GM19099 (cell line): ENCODE data around the gene FIG4.

Source experiments
- POLR2A ChIP-seq: IDR thresholded peaks from 3 replicates; pipeline ENCODE4 v1.6.1; 2011; ENCODE audit warnings: low read depth; ENCODE audit not compliant: insufficient read length; ENCODE audit errors: extremely low read depth

FIG4 gene

DNA sequence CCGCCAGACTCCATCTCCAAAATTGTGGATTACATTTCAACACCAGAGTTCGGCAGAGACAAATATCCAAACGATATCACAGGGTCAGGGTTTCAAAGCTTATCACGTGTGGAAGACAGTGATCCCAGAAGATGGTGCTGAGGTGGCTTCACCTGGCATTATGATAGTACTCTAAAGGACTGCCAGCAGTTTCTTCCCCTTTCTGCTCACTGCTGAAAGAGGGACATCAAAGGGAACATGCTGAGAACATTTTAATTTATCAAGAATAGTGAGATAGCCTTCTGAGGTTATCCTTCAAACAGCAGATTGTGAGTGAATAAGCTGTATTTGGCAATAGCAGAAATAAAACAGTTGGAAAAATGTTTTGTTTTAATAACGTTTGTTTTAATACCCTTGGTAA, 79.7 kb downstream of the FIG4 start:
- no peak for TF ChIP-seq POLR2A

DNA sequence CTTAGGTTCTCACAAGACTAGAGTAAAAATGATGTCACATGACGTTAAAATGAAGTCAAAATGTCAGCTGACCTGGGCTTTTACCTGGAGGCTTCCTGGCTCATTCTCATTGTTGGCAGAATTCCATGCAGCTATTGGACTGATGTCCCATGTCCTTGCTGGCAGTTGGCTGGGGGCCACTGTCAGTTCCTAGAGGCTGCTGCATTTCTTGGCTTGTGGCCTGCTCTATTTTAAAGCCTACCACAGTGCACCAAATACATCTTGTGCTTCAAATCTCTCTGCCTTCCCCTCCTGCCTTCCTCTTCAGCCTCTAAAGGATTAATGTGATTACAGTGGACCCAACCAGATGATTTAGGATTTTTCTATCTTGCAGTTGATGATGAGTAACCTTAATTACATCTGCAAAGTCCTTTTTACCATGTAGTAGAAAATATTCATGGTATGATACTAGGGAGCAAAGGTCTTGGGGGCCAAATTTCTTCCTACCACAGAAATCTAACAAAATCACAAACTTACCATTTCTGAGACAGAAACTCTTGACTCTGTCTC, 81.9 kb downstream of the FIG4 start:
- no peak for TF ChIP-seq POLR2A

DNA sequence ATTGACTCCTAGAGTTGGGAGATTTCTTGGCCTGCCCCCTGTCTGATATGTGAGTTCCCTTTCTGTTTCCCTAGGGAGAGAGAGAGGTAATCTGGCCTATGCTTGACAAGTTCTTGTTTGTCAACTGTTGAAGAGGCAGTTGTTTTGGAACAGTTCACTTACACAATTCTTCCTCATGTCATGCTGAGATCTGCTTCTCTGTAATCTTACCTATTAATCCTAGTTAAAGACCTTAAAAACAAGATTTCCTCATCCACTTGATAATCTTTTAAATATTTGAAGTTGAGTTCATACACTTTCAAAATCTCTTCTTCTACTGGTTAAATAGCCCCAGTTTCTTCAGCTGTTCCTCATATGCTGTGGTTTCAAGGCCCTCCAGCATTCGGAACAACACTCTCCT, 89.9 kb downstream of the FIG4 start:
- TF ChIP-seq POLR2A, result no peak

DNA sequence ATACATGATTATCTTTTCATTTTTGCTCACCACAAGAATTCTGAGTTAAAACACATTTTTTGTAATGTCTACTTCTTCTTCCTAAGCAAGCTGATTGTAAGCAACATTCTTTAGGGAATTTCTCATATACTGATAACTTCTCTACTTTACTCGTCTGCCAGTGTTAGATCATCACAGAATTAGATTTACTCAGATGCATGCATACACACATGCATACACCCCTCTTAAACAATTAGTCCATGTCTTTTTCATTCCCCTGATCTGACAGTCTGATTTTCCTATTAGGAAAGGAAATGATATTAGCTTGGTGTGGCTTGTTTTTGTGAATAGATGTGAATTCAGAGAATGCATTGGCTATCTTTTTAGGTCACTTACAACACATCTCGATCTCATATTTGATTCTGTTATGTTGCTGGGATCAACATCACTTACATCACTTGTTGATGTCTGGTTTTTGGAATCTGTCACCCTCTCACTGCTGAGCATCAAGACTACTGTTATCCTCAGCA, 91.4 kb downstream of the FIG4 start:
- TF ChIP-seq POLR2A, result no peak

DNA sequence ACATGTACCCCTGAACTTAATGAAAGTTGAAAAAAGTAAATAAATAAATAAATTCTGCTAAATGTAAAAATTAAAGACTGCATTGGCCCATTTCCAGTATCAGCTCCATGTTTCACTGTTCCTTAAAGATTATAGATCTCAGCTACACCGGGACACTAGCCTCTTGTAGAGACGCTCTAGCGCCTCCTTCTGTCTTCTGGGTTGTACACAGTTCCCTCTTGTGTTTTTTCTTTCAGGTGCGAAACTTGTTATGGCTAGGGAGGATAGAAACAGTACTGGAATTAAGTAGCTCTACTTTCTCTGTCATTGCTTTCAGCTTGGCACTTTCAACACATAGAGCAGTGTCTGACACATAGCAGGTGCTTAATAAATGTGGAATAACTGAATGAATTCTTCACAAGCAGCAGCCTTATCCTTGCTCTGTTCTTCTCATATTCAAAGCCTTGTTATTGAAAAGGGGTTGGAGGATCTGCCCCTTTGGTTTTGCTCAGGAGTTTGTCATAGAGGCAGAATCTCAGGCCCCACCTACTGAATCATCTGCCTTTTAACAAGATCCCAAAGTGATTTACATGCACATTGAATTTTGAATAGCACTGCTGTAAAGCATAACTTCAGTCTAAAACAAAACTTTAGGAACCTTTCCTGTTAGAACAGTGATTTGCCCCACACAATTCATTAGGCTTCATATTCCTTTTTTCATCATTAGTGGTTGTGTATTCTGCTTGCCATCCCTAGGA, 92.3 kb downstream of the FIG4 start:
- TF ChIP-seq POLR2A, result no peak

DNA sequence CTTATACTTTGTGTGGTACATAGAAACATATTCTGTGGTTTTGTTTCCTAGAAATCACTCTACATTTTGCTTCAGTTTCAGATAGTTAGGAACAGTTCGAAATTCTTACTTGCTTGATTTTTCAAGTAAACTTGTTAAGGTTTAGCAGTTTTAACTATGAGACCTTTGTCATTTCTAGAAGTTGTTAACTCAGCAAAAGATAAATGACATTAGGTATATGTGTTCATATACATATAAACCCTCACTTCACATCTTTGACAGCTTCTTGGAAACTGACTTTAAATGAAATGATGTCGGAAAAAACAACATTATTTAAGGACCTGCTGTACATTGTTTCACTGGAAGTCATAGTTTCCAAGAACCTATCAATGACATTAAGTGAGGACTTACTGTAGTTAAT, 96.2 kb downstream of the FIG4 start:
- TF ChIP-seq POLR2A, result no peak

DNA sequence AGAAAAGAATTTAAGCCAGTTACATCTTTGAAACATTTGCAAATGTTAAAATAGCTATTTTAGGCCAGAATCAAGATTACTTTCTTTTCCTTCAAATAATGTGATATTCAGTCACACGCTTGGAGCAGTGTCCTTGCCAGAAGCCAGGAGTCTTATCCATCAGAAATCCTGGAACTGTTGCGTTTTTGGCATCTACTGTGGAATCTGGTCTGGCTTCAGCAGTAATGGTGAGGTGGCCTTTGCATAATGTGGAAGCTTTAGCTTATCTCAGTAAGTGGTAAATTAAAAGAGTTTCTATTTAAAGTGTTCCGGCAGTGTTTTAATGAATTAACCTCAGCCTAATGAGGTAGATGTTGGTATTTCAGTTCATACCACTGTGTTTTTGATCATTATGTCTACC, 97.6 kb downstream of the FIG4 start:
- TF ChIP-seq POLR2A, result no peak

DNA sequence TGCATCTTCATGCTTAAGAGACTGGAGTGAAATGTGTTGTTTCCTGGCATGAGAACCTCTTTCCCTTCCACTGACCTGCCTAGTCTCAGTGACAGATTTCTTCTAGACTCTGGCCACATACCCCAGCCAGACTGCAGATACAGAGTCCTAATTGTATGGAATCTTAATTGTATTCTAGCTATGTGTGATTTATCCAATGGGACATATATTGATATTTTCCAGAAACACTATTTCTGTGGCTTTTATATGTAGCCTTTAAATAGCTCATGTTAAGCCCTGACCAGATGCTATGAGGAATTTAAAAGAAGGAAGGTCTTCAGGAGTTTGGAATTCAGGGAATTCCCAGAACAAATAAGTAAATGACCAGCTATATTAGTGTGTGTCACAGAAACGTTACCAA, 99.0 kb downstream of the FIG4 start:
- no peak for TF ChIP-seq POLR2A

- no peak for TF ChIP-seq POLR2A
Measured at GRCh38 chr6:109791301-109791700, 100.2 kb downstream of the FIG4 start.

DNA sequence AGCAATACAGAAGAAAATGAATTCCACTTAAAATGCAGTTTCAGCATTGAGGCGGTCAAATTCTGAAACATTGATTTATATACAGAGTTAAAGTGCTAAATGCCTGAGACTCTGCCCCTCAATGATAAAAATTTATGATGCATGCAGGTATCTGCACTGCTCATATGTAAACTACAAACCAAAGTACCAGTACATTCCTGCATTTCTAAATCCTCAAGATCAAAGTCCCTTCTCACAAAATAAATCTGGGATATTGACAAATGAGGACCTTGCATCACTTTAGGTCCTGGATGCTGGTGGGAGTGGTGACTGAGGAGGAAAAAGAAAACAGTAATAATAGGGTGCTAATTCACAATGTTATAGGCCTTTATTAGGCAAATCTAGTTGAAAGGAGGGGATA, 101.9 kb downstream of the FIG4 start:
- TF ChIP-seq POLR2A, result no peak

- no peak for TF ChIP-seq POLR2A
Measured at GRCh38 chr6:109793792-109794191, 102.7 kb downstream of the FIG4 start.

DNA sequence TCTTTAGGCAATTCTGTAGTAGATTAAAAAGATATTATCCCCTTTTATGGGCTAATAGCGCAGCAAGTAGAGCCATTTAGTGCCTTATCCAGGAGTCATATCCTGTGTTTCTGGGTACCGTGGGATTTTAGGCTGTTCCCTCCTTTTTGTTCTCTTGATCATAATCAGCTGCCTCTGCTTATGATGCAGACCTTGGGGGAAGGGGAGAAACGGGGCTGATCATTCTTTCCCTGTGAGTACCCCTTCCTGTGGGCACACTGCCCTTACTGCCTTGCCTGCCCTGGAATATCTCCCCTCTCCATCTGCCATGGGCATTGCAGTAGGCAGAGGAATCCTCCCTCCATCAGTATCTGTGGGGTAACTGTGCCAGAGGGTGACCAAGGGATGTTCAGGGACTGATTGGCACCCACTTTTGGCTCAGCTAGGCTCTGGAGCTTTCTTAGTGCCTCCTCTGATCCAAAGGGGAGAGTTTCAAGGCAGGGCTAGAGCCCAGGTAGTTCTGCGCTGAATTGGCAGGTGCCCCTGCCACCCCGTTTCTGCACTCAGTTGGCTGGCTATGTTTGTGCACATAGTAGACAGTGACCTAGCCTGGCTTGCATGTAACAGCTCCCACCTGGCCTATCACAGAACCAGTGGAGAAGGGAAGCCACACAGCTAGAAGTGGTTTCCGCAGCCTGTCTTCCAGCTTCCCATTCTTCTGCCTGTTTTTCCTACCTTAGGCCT, 103.3 kb downstream of the FIG4 start:
- TF ChIP-seq POLR2A, result no peak

GRCh38 chr6:109795994-109796555, 105.0 kb downstream of the FIG4 start:
- TF ChIP-seq POLR2A, result no peak

- no peak for TF ChIP-seq POLR2A
Measured at GRCh38 chr6:109799129-109799528, 108.0 kb downstream of the FIG4 start.

- no peak for TF ChIP-seq POLR2A
Measured at GRCh38 chr6:109799664-109800063, 108.6 kb downstream of the FIG4 start.

DNA sequence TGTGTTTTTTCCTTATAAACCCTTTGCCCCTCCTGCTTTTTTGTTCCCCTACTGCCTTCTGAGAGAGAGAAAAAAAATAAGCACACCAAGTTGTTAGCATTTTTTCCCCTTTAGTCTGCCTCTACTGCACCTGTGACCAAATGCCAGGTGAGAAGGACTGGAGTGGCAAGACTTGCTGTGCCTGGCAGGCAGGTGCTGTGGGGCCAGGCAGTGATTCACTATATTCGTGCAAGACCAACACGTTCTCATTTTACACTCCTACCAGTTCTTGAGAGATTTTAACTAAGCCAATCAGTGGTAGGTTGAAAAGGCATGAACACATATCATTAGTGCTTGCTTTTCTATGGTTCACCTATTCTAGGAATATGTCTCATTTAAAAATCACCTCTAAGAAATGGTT, 109.7 kb downstream of the FIG4 start:
- TF ChIP-seq POLR2A, result no peak
